ENCODE measurements around the gene GPC5. TPM values are rescaled to one million over a fixed set of nuclear protein-coding genes. Genes with fewer than 3 reads are reported as not detected.
A peak's percentile ranks its signal among the peaks of the same experiment; 100 is the strongest.

GPC5 gene
- total and polyA plus RNA-seq, 9 of the 15 experiments (the other 6 are each of a cell fraction or from before 2014, with no cell fraction given), result 0.18 to 0.27 TPM; not detected in 7

GRCh38 chr13:91506759-91507158 is 108.3 kb downstream of the GPC5 start:
- FAIRE-seq (no peak), ATAC-seq (no peak), DNase-seq (ENCODE audit: extremely low read depth in 1 of 4, low spot score in 3 of 4) (no peak)
- BruUV-seq (replicated peaks), result no TSS peak
- Histone ChIP-seq H3K36me3 (ENCODE audit: control insufficient read depth, insufficient read depth, low read length) (no peaks in the 10 kb centered on the region), H3K9ac (ENCODE audit: insufficient read depth in 1 of 2, low read depth in 2 of 2, low read length in 2 of 2) (no peak overlapping the region), H3K27me3 (ENCODE audit: control insufficient read depth in 2 of 2, insufficient read depth in 2 of 2, low read length in 2 of 2) (no peaks in the 10 kb centered on the region), H4K20me1 (replicated peaks; ENCODE audit: control insufficient read depth, insufficient read depth, low read length) (no peaks in the 10 kb centered on the region), H3K4me1 (replicated peaks in 1 of 2; ENCODE audit: control insufficient read depth in 2 of 2, insufficient read depth in 2 of 2, low read length in 2 of 2) (no peaks in the 10 kb centered on the region), H3K4me3 (no peak overlapping the region), H3K9me1 (ENCODE audit: control insufficient read depth, insufficient read depth, low read length) (no peaks in the 10 kb centered on the region), H2AFZ (ENCODE audit: low read depth, low read length) (no peak overlapping the region), H3K4me2 (ENCODE audit: insufficient read depth, low read length) (no peak overlapping the region), H3K27ac (ENCODE audit: extremely low read depth, low read depth, low read length) (no peak overlapping the region), H3K79me2 (ENCODE audit: control insufficient read depth, insufficient read depth, low read length) (no peaks in the 10 kb centered on the region), H3K9me3 (replicated peaks; ENCODE audit: control insufficient read depth, insufficient read depth, low read depth, low read length) (no peaks in the 10 kb centered on the region; the same call in none of the 2 replicates)
- in situ Hi-C loops (cut with MboI), result no loop called here
- intact Hi-C loops (cut with micrococcal nuclease), result no loop called here
- ChIA-PET POLR2A (no interaction called here), CTCF (ENCODE audit: low intra/inter-chr PET ratio) (no interaction called here)
- TF ChIP-seq MAFG (tag; conservative IDR thresholded peaks at IDR 0.05) (no peak), DACH1 (IDR thresholded peaks at IDR 0.05; ENCODE audit: partially characterized antibody) (no peak), CREBBP (IDR thresholded peaks at IDR 0.05; ENCODE audit: low read depth, low read length) (no peak), ZNF395 (CRISPR knock-in tag; IDR thresholded peaks at IDR 0.05) (no peak), JUN (IDR thresholded peaks at IDR 0.05; ENCODE audit: borderline replicate concordance, low read depth, low read length) (no peak), JUN (CRISPR knock-in tag; IDR thresholded peaks at IDR 0.05; ENCODE audit: borderline replicate concordance) (no peak), ZNF274 (IDR thresholded peaks at IDR 0.05; ENCODE audit: borderline replicate concordance, low read depth, low read length) (0 out of 2 replicates have a peak, but pooled peaks have one; percentile 48), DLX4 (CRISPR knock-in tag; IDR thresholded peaks at IDR 0.05) (no peak), SAFB2 (IDR thresholded peaks at IDR 0.05; ENCODE audit: borderline replicate concordance, low read depth, low read length, severe bottlenecking) (no peak), TFAM (CRISPR knock-in tag; conservative IDR thresholded peaks at IDR 0.05) (peak; percentile 91; the same call in 1 of the 2 replicates), ZBTB2 (IDR thresholded peaks at IDR 0.05) (no peak), ZNF507 (tag; conservative IDR thresholded peaks at IDR 0.05) (peak; percentile 33; the same call in 1 of the 2 replicates)
